HepG2 (cell line): ENCODE measurements around the gene NEIL3. TPM values are rescaled to one million over a fixed set of nuclear protein-coding genes. Genes with fewer than 3 reads are reported as not detected.

Experiments
- ATAC-seq: fragments of 200-7000 bp; cut with Tn5 transposase; 3 replicates; pipeline ENCODE4 v1.9.1; 2020; ENCODE audit warnings: mild to moderate bottlenecking, moderate library complexity
- BruUV-seq: library from RNA; stranded (reverse); fragments of 400-500 nt; replicated peaks from 2 replicates; lab custom pipeline; 2021; lab: Mats Ljungman, UMichigan
- CTCF ChIA-PET: fragments of 300-600 bp; formaldehyde crosslinking; extraction: SDS; loops from one replicate; lab custom pipeline; 2021; ENCODE audit warnings: low total read pairs, inconsistent platforms, low intra/inter-chr PET ratio; lab: Yijun Ruan, JAX
- POLR2A ChIA-PET: fragments of 350-600 bp; sonication (Branson Sonifier 250); formaldehyde crosslinking; loops from one replicate; lab custom pipeline; 2020; ENCODE audit warnings: antibody characterized with exemption, inconsistent platforms; lab: Yijun Ruan, JAX
- DNase-seq: peaks from one replicate; pipeline ENCODE4 v3.0.0-alpha.2; 2015; ENCODE audit warnings: low spot score
- FAIRE-seq: peaks from 3 replicates; lab custom pipeline; 2011; peaks lifted over from hg19 to GRCh38; lab: Jason Lieb, UNC
- H2AFZ ChIP-seq: one replicate; pipeline ENCODE4 v1.6.1; 2011; ENCODE audit warnings: low read length, inconsistent platforms
- H3K27ac ChIP-seq: fragments of 300-600 bp; 3 replicates; pipeline ENCODE4 v1.8.0; 2011; ENCODE audit warnings: mixed run types, mild to moderate bottlenecking, mixed read lengths, low read length, inconsistent platforms; ENCODE audit not compliant: insufficient read depth; ENCODE audit errors: extremely low read length
- H3K27me3 ChIP-seq, 2 experiments: fragments of 200-600 bp in 1 of 2; 2 replicates in 1 of 2; 3 replicates in 1 of 2; pipeline versions ENCODE4 v1.6.0 to v1.8.0; 2011; ENCODE audit warnings: low read length in 2 of 2, mild to moderate bottlenecking in 2 of 2, moderate library complexity in 2 of 2, inconsistent platforms in 1 of 2; ENCODE audit not compliant: insufficient read depth in 2 of 2, control insufficient read depth in 1 of 2
- H3K36me3 ChIP-seq, 2 experiments: fragments of 200-600 bp in 1 of 2; replicated peaks in 1 of 2; 2 replicates in 1 of 2; 3 replicates in 1 of 2; pipeline versions ENCODE4 v1.5.1 to v1.8.0; 2011; ENCODE audit warnings: low read length in 2 of 2, inconsistent platforms in 1 of 2; ENCODE audit not compliant: insufficient read depth in 2 of 2, control insufficient read depth in 1 of 2
- H3K4me1 ChIP-seq: 2 replicates; pipeline ENCODE4 v1.5.1; 2012; ENCODE audit warnings: low read length, inconsistent platforms; ENCODE audit not compliant: insufficient read depth
- H3K4me2 ChIP-seq: 2 replicates; pipeline ENCODE4 v1.6.0; 2011; ENCODE audit warnings: low read depth, low read length, inconsistent platforms
- H3K4me3 ChIP-seq, 3 experiments: fragments of 200-600 bp in 1 of 3; sonication (generic), shearing (Covaris generic) in 1 of 3; replicated peaks in 1 of 3; 2 replicates each; pipeline ENCODE4 v1.5.1; 2011 to 2016; ENCODE audit warnings: low read length in 3 of 3, inconsistent platforms in 2 of 3, low read depth in 2 of 3, mild to moderate bottlenecking in 2 of 3, control low read depth in 1 of 3, mixed read lengths in 1 of 3; ENCODE audit not compliant: insufficient read depth in 1 of 3
- H3K79me2 ChIP-seq: one replicate; pipeline ENCODE4 v1.6.1; 2011; ENCODE audit warnings: low read length, inconsistent platforms; ENCODE audit not compliant: insufficient read depth
- H3K9ac ChIP-seq: 2 replicates; pipeline ENCODE4 v1.6.0; 2011; ENCODE audit warnings: mild to moderate bottlenecking, low read depth, low read length, inconsistent platforms; ENCODE audit not compliant: insufficient read depth
- H3K9me3 ChIP-seq: 2 replicates; pipeline ENCODE4 v1.5.1; 2012; ENCODE audit warnings: mild to moderate bottlenecking, low read length
- H4K20me1 ChIP-seq: 2 replicates; pipeline ENCODE4 v1.6.0; 2011; ENCODE audit warnings: inconsistent platforms, mild to moderate bottlenecking, low read length, moderate library complexity; ENCODE audit not compliant: insufficient read depth
- BHLHE40 ChIP-seq: IDR thresholded peaks from 2 replicates; pipeline ENCODE4 v1.6.1; 2011; ENCODE audit warnings: low read length, improper control_type of control experiment
- JUN ChIP-seq: sonication (generic); formaldehyde crosslinking; IDR thresholded peaks from 2 replicates; pipeline ENCODE4 v1.4.0; 2020; ENCODE audit warnings: mild to moderate bottlenecking, missing genetic modification reagents
- MIXL1 ChIP-seq: IDR thresholded peaks from 2 replicates; pipeline ENCODE4 v1.6.1; 2016
- MLX ChIP-seq: IDR thresholded peaks from 2 replicates; pipeline ENCODE4 v1.6.1; 2016
- ZNF142 ChIP-seq: sonication (generic); formaldehyde crosslinking; IDR thresholded peaks from 2 replicates; pipeline ENCODE4 v1.4.0; 2020; ENCODE audit warnings: missing genetic modification reagents
- ZNF468 ChIP-seq: sonication (generic); formaldehyde crosslinking; IDR thresholded peaks from 2 replicates; pipeline ENCODE4 v1.8.0; 2022; ENCODE audit warnings: mild to moderate bottlenecking, moderate library complexity, missing genetic modification reagents
- ZNF543 ChIP-seq: sonication (generic); formaldehyde crosslinking; IDR thresholded peaks from 2 replicates; pipeline ENCODE4 v1.4.0; 2020; ENCODE audit warnings: mild to moderate bottlenecking, missing genetic modification reagents
- ZNF839 ChIP-seq: sonication (generic); formaldehyde crosslinking; IDR thresholded peaks from 2 replicates; pipeline ENCODE4 v1.4.0; 2020; ENCODE audit warnings: missing genetic modification reagents, mild to moderate bottlenecking, borderline replicate concordance
- WGBS: methylation state at CpG from one replicate; pipeline ENCODE4 v1.1.6; 2017; ENCODE audit warnings: low lambda C conversion rate; 5-methylcytosine and 5-hydroxymethylcytosine counted together
- in situ Hi-C: cut with HindIII; loops from 2 replicates; pipeline ENCODE4 v1.10.0; 2017; ENCODE audit warnings: low pct_unique_long_range_greater_than_20kb; ENCODE audit not compliant: extremely low pct_ligation_motif_present
- intact Hi-C: fragments of 100-400 bp; cut with micrococcal nuclease; formaldehyde crosslinking; loops from one replicate; pipeline ENCODE4 v1.10.0; 2022; ENCODE audit not compliant: unreplicated experiment
- polyA plus RNA-seq, 8 experiments: library from polyadenylated mRNA; depleted of rRNA in 3 of 8; stranded (reverse) in 7 of 8; unstranded in 1 of 8; fragments of >200 nt; fragmentation: Illumina TruSeq in 4 of 8; extraction: Trizol in 4 of 8; gene quantifications; 2 replicates each; pipeline versions ENCODE4 v1.2.1 to v1.2.3, GENCODE V29; 2011 to 2016; ENCODE audit warnings: low read depth in 4 of 8, missing spikeins in 1 of 8, mixed read lengths in 1 of 8; ENCODE audit not compliant: insufficient read depth in 1 of 8
- total RNA-seq, 5 experiments: library from RNA; depleted of rRNA; stranded (reverse); fragments of >200 nt; fragmentation: Illumina TruSeq; extraction: Trizol; gene quantifications; 2 replicates each; pipeline ENCODE4 v1.2.3, GENCODE V29; 2016; ENCODE audit warnings: low read depth in 1 of 5

Gene NEIL3
- total and polyA plus RNA-seq, 2 of the 13 experiments (the other 11 are each of a cell fraction or from before 2014, with no cell fraction given) = 3.5 to 8.4 TPM

DNA sequence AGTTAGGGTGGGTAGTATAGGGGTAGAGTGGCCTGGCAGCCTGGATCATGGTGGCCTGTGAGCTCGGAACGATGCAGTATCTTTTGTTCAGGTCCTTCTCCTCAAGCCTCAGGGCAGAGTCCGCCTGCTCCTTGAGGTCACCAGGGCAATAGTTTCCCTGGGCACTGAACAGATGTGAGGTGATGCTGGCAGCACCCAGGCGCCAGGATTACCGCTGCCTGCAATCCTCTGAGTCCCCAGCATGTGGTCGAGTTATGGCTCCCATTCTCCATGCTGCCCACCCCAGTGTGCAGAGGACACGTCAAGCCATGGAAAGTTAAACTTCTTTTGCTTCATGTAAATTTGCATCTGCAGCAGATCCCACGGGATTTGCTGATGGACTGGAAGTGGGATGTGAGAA is 38.7 kb downstream of the NEIL3 start:
- WGBS = 97% methylated on average over 6 of the region's 8 CpGs
- no TSS peak for BruUV-seq

More for the DNA sequence above, 38.7 kb downstream of the NEIL3 start:
- no peaks in the 10 kb centered on the region for H3K79me2 ChIP-seq
- TF ChIP-seq ZNF543 (CRISPR knock-in tag) (no peak), MLX (no peak), JUN (no peak), MIXL1 (CRISPR knock-in tag) (no peak), ZNF839 (CRISPR knock-in tag) (no peak), ZNF468 (no peak), BHLHE40 (no peak), ZNF142 (no peak)
- TF ChIP-seq, all 625 proteins: peak for 0
- Histone ChIP-seq H2AFZ (no peak overlapping the region), H3K9me3 (no peaks in the 10 kb centered on the region), H4K20me1 (no peaks in the 10 kb centered on the region), H3K4me3 (no peak overlapping the region), H3K4me1 (no peaks in the 10 kb centered on the region), H3K4me2 (no peak overlapping the region), H3K36me3 (no peaks in the 10 kb centered on the region), H3K27me3 (no peaks in the 10 kb centered on the region), H3K27ac (no peak overlapping the region), H3K9ac (no peak overlapping the region)
- ChIA-PET CTCF (no interaction called here), POLR2A (no interaction called here)
- intact Hi-C loops (no loop called here), in situ Hi-C loops (no loop called here)
- DNase-seq (no peak), ATAC-seq (no peak), FAIRE-seq (no peak)
